Ramos (cell line): Measurements from ENCODE around the gene MAN2C1.
"Not testable (repeated sequence)": the region's sequence is repeated elsewhere in the genome, so short reads cannot be mapped to it uniquely, and the experiment has no call there.

Experiments
- in situ Hi-C: fragments of 300-500 bp; cut with MboI; formaldehyde crosslinking; loops from one replicate; pipeline ENCODE4 v1.14.3; 2022; ENCODE audit warnings: low sequenced_read_pairs; ENCODE audit not compliant: unreplicated experiment

Gene MAN2C1

DNA sequence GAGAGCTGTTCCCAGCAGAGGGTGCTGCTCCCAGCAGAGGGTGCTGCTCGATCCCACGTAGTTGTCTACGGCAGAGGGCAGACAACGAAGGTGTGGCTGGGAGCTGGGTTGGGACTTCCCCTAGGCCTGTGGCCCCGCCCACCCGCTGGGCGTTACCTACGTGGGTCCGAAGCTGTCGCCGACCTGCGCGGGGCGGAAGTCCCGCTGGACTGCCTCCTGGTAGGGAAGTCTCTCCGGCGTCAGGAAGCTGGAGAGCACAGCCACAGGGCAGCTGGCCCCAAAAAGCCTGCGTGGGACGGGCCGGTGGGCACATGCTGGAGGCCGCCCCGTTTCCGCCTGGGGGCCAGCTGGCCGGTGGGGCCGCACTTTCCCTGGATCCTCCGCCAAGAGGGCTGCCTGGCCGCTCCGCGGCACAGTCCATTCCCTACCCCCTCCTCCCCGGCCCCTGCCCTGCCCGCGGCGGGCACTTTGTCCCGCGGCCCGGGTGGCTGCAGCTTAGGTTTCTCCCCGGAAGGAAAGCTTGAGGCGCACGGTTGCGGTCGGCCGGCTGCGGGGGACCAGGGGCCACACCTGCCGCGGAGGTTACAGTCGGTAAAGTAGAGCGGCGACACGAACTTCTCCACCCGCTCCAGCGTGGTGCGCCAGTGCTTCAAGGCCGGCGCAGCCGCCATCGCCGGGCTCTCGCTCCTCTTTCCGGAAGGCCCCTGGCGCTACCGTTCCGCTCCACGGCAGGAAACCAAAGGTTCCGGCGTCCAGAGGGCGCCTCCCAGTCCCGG lies at the start of gene MAN2C1:
MAN2C1 (minus strand) TSS at position 695 of the 776 bp plus-strand sequence; CDS start at position 671, 24 bp downstream.
- in situ Hi-C loops: loop anchor here (25.0 kb wide), 1 partner anchor 269 kb away; the partner anchor contains the start of genes IMP3, SNUPN and SNX33

DNA sequence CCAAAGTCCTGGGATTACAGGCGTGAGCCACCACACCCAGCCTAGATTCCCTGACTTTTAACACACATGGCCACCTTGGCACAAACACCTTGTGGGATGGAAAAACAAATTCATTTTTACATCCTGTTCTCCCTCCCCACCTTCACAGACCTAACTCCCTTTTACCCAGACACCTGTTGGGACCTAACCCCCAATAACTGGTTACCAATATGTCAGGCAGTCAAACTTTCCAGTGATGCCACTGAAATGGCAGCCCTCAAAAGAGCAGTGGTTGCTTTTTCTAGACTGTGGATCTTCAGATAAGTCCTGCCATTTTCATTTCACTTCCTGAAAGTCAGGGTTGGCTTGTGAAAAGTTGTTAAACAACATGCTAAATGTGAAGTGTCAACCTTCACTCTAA lies 48.2 kb upstream of the MAN2C1 start:
- in situ Hi-C loops: no loop called here

DNA sequence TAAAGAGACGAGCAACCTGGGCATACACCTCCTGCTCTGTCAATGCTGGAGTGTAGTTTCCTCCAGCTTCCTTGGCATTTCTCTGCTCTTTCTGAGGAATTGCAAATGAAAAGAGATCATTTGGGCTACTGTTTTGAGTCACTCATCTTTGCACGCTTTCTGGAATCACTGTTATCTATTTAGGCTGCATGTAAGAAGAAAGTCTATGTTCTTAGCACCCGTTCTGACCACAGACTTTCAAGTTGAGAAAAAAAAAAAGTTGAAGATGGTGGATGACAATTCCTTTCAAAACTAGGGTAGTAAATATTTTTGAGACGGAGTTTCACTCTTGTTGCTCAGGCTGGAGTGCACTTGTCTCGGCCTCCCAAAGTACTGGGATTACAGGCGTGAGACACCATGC lies 41.8 kb upstream of the MAN2C1 start:
- in situ Hi-C loops: no loop called here

DNA sequence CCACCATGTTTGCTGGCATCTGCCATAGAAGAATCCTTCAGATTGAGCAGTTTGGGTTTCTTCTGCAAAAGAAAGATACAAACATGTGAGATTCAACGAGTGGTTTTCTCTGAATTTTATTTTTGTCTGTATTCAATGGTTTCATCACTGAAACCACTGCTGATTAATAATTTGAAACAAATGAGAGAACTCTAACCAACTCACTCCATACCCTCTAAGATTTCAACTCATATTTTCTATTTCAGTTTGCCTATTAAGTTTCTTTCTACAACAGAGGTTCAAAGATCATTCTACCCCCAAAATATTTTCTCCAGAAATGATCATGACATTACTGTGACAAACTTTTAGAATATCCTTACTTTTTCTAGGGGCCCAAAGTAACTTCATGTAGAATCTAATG lies 38.7 kb upstream of the MAN2C1 start:
- in situ Hi-C loops: no loop called here

DNA sequence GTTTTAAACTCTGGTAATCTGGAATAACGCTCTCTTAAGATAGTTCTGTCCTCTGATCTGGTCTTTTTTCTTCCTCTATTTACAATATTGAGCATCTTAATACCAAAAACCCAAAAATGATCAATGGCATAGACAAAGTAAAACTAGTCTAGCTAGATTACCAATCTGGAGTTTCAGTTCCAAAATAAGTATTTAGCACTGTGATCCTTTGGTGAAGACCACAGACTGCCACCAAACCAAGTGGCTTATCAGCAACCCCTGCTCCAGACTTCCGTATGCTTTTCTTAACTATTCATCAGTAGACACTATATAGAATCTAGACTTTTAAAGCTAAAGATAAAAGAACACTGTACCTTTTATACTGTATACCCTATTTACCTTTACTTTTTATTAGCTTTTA lies 35.5 kb upstream of the MAN2C1 start:
- in situ Hi-C loops: no loop called here

DNA sequence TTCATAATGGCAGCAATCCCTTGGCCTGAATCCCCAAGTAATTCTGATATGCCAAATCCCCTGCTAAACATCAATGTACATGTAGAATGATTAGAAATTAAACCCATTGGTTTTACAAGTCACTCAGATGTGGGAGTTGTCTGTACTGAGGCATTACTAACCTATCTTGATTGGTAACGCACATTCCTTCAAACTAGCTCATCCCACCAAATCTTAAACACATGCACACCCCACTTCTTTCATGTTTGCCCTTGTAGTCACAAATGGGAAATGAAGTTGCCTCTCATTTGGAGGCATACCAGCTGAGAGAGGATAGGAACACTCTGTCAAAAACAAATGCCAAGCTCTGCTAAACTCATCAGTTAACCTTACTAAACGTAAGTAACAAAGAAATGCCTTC lies 29.1 kb upstream of the MAN2C1 start:
- in situ Hi-C loops: no loop called here

DNA sequence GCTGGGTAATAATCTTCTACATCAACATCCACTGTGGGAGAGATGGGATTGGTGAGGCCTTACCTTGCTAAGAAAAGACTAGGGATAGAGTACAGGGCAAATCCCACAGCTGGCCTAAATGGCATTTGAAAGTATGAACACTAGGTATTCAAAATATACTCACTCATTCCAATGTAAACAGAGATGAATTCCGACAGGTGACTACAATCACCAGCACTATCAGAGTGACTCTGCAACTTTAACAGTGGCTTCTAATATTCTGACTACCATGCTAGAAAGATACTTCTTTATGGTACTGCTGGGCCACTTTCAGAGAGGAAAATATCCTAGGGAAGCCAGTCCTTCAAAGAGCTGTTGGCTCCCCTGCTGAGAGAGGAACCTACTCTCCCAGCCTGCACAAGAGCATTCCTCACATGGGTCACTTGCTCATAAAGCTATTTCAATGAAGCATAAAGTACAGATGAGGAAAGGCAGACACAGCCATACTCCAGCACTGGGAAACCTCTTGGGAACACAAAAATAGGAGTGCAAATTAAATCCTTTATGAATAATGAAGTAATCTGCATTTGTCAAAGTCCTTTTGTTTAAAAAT lies 21.5 kb upstream of the MAN2C1 start:
- in situ Hi-C loops: no loop called here

DNA sequence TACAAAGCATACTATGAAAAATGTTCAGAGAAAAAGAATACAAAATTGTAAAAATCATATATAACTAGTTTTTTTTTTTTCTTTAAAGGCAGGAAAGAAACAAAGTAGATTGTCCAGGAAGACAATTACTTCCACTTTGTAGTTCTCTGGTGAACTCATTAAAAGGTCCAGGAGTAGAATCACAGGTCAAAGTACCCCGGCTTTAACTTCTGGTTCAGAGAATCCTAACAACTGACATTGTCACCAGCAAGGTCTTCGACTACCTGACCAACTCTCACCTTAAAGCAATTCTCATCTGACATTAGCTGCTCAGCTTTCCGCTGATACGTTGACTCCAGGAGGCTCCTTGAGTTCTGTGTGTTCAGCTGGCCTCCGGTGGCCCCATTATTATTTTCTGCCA lies 15.6 kb upstream of the MAN2C1 start:
- in situ Hi-C loops: not testable (repeated sequence)

DNA sequence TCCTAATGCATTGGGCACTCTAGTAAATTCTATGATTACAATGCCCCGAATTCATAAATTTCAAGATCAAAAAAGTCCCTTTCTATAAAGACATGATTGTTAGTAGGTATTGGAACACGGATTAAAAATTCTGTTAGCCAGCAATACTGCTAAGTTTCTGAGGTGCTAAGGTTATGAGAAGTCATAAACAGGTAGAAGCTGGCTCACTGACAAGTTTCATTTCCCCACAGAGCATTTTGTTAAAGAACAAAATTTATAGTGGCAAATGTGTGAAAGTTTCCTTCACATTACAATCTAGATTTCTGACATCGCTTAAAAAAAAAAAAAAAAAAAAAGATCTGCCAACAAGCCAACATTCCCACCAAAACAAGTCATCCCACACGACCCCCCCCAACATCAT lies 12.4 kb upstream of the MAN2C1 start:
- in situ Hi-C loops: no loop called here

DNA sequence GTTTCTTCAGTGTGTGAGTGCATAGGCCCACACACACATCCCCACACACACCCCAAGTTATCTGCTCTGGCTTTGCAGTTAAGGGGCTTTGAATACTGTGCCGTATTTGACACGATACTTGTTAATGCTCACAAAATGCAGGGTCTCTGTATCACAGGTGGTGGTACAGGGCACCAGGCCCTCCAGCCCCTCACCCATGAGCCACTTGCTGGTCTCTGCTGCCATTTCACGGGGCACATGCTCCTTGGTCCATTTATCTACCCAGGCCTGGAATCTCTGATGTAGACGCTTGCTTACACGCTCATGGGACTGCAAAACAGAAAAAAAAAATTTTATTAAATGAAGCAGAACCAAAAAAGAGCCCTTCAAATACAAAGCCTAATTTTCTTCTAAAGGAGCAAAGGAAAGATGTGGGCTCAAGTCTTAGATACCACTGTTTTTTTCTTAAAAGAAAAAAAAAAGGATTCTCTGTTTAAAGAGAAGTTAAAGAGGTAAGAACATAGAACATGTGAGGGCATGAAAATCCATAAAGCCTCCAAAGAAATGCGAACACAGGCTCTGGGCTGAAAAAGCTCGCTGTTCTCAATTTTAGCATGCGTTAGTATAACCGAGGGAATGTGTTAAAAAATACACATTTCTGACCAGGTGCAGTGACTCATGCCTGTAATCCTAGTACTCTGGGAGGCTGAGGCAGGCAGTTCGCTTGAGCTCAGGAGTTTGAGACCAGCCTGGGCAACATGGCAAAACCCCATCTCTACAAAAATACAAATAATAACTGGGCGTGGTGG lies 3.7 kb upstream of the MAN2C1 start:
- in situ Hi-C loops: loop anchor here (25.0 kb wide), 1 partner anchor 265 kb away; the partner anchor contains the start of genes IMP3, SNUPN and SNX33

DNA sequence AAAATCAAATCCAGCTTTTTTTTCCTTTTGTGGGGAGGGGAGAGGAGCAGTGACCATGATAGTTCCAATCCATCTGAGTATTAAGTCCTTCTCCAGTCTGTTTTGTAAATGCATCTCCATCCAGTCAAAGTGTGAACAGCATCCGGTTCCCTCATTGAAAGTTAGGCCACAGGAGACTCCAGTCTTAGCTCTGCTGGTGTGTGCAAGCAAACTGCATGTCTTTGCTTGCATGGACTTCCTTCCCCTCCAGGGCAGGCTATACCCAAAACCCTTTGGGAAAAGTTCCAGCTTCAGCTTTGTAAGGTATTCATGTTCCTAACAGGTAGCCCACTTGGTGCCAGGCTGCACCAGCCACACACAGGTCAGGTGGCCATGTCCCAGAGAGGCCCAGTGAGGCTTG lies 3.1 kb upstream of the MAN2C1 start:
- in situ Hi-C loops: loop anchor here (25.0 kb wide), 1 partner anchor 266 kb away; the partner anchor contains the start of genes IMP3, SNUPN and SNX33

DNA sequence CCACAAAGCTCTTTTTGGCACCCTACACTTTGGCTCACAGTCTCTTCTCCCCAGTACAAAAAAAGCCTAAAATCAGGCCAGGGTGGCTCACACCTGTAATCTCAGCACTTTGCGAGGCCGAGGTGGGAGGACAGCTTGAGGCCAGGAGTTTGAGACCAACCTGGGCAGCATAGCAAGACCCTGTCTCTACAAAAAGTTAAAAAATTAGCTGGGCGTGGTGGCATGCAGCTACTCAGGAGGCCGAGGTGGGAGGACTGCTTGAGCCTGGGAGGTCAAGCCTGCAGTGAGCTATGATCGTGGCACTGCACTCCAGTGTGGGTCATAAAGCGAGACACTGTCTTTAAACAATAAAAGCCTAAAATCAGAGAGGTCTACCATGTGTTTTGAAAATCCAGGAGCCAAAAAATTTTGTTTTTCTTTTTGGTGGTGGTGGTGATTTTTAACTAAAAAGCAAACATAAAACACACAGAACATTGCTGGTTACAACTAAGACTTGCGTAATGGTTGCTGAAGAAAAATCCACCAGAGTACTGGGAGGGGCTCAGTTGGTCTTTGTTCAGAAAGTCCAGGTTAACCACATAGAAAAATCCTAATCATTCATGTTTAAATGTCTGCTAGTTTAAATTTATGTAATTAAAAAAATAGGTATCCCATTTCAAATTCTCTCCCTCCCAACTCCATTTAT lies 1.6 kb upstream of the MAN2C1 start:
- in situ Hi-C loops: loop anchor here (25.0 kb wide), 1 partner anchor 267 kb away; the partner anchor contains the start of genes IMP3, SNUPN and SNX33

DNA sequence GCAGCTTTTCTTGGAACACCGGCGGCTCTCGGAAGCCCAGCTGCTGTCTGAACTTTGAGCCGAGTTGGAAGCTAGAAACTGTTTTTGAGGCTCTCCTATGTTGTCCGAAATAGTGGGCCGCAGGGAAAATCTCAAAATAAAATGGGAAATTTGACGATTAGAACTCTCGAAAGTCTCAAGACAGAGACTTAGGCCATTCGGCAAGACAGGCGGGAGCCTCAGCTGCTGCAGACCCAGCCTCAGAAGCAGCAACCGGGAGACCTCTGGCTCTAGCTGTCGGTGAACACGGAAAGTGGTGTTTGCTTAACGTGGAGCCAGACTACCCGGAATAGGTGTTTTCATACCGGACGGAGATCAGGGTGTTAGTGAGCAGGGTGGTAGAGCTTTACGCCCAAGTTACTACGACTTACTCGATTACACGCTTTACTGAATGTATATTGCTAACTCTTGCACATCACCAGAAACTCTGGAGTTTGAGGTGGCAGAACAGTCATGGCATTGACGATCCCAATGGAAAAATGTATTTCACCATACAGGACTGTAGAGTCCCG lies 357 bp upstream of the MAN2C1 start:
- in situ Hi-C loops: loop anchor here (25.0 kb wide), 1 partner anchor 269 kb away; the partner anchor contains the start of genes IMP3, SNUPN and SNX33

DNA sequence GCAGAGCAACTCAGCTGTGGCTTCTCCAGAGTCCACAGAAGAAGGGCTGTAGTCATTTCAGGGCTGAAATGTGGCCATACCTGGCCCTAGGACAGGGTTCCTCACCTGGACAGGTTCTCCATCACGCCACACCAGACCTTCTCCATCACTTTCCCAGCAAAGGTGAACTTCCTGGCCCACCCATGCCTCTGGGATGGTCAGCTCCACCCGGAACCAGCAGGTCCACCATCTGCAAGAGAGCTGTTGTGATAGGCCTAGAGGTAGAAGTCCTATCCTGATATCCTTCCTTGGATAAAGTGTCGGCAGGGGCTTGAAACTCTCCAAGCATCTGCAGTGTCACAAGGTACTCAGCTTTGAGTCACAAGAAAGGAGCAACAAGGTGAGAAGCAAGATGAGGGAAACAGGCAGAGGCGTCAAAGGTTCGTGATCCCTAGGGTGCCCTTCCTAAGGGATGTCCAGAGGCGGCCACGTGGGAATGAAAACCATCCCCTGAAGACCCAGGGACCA lies 948 bp downstream of the MAN2C1 start:
- in situ Hi-C loops: loop anchor here (25.0 kb wide), 1 partner anchor 270 kb away; the partner anchor contains the start of genes IMP3, SNUPN and SNX33

DNA sequence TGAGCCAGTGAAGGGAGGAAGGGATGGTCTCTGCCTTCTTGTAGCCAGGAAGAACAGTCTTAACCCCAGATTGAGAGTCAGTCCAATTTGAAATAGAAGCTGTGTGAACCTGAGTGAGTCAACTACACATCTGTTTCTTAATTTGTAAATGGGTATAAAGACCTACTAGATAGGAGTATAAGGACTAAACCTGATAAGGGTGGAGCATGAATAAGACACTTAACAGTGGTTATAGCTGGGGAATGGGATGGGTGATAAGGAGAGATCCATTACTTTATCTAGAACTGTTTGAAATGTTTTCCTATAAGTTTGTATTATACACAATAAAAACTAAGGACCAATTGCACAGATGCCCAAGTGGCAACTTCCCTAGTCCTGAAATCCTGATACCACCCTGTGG lies 1.4 kb downstream of the MAN2C1 start:
- in situ Hi-C loops: loop anchor here (25.0 kb wide), 1 partner anchor 270 kb away; the partner anchor contains the start of genes IMP3, SNUPN and SNX33

DNA sequence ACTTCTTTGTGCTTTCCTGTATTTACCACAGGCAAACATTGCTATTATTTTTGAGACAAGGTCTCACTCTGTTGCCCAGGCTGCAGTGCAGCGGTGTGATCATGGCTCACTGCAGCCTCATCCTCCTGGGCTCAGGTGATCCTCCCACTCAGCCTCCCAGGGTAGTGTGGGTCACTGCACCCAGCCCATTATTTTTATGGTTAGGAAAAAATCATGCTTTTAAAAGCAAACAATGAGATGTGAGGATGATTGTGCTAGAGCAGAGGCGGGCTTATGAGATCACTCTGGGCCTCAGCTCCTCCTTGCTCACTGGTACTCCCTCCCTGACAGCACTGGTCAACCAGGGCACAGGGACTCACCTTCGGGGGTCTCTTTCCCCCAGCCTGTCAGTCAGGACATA lies 2.2 kb downstream of the MAN2C1 start:
- in situ Hi-C loops: loop anchor here (25.0 kb wide), 1 partner anchor 271 kb away; the partner anchor contains the start of genes IMP3, SNUPN and SNX33

DNA sequence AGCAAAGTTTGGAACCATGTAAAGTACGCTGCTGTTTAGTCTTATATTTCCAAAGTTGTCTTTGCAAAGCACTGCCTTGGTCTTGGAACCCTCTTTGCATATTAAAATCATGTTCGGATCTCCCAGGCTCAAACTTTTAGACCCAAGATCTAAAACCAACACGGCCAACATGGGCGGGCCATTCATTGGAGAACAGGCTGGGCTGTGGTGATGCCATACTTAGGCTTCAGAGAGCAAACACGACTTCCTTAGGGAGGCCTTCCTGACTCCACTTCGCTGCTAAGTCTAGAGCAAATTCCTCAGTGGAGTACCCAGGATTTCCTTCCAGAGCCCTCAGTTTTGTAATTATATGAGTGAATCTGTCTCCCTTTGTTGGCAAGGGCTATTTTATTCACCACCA lies 3.5 kb downstream of the MAN2C1 start:
- in situ Hi-C loops: loop anchor here (25.0 kb wide), 1 partner anchor 272 kb away; the partner anchor contains the start of genes IMP3, SNUPN and SNX33

DNA sequence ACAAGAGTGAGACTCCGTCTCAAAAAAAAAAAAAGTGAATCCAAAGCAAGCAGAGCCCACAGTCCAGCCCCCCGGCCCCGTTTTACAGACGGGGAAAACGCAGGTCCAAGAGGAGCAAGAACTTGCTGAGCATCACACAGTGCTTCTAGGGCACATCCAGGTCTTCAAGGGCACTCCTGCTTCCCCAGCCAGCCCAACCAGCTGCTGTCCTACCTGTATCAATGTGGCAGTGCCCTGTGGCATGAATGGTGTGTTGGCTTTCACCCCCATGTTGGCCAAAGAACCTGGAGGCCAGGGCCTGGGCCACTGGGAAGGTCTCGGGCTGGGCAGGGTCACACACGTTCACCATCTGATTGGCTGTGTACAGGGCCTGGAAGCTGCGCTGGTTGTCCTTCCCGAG lies 4.6 kb downstream of the MAN2C1 start:
- in situ Hi-C loops: loop anchor here (25.0 kb wide), 1 partner anchor 274 kb away; the partner anchor contains the start of genes IMP3, SNUPN and SNX33

DNA sequence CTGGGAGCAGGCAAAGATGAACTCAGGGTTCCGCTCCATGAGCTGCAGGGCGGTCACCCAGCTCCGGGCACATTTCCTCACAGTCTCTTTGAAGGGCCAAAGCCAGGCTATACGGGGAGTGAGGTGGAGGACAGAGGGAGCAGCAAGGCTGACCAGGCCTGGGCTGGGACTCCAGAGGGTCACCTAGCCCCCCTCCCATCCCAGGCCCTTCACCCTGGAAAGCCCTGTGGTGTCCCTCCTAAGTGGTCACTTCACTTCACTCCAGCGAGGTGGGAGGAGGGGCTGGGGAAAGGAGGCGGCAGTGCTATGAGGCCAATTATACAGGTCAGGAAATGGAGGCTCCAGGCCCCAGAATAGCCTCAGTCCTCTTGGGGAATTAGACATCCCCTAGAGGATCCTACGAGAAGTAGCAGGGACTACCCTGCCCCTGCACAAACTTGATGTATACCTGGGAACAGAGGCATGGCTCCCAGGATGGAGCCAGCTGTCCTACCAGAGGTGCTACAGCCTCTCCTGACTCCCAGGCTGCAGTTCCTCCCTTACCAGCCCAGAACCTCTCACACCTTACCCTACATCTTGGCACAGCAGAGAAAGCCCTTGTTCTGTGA lies 5.7 kb downstream of the MAN2C1 start:
- in situ Hi-C loops: loop anchor here (25.0 kb wide), 1 partner anchor 275 kb away; the partner anchor contains the start of genes IMP3, SNUPN and SNX33
